ENCODE data around the gene RFX6.

RFX6 gene

DNA sequence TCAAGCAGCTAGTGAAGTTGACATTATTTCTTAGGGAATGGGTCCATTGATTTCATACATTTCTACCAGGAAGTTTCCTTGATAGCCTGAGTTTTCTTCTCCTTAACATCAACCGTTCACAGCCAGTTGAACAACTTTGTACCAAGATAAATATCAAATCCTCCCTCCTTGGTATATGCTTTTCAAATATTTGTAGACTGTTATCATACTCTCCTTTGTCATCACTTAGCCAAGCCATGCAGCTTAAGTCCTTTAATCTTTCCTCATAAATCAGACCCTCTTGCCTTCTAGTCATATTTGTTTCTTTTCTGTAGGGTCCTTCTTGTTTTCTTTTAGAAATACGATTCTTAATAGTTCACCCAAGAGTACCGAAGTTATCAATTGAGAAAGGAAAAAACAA is 25.6 kb downstream of the RFX6 start:
- H3K36me3 ChIP-seq (ENCODE audit: control insufficient read depth, insufficient read depth, low read length, severe bottlenecking): no peaks in the 10 kb centered on the region
- H3K27me3 ChIP-seq (replicated peaks; ENCODE audit: control insufficient read depth, insufficient read depth, low read length): no peaks in the 10 kb centered on the region
- DNase-seq (ENCODE audit: low read depth): no peak
- H3K9me3 ChIP-seq (ENCODE audit: control insufficient read depth, low read length): peaks cover 22% of the 10 kb centered on the region
- no peak overlapping the region for H3K9ac ChIP-seq (ENCODE audit: low read length)
- no peak overlapping the region for H3K4me3 ChIP-seq (ENCODE audit: low read length)
- H3K4me1 ChIP-seq (ENCODE audit: control insufficient read depth, insufficient read depth, low read length): no peaks in the 10 kb centered on the region

DNA sequence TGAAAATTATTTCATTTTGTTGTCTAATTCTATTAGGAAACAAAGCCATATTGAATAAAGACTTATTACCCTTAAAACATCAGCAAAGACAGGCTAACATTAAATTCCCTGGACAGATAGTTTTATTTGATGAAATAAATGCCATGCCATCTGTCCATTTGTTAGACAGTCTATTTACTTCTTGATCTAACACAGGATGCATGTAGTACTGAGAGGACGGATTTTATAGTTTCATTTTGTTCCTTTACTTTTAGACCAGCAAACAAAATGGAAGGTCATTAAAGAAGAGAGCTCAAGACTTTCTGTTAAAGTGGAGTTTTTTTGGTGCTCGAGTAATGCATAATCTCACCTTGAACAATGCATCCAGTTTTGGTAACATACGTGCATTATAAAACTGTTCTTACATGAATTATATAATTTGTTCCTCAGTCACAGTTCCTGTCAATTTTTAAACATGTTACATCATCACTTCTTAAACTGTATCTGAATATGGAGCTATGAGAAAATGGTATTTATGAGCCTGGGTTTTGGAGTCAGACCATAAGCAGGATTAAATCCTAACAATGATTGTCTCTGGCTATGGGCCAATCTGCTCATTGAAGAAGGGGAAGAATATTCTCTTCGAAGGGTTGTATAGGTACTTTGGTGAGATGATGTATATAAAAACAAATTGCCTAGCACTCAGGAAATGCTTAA is 46.0 kb downstream of the RFX6 start:
- no peaks in the 10 kb centered on the region for H3K36me3 ChIP-seq (ENCODE audit: control insufficient read depth, insufficient read depth, low read length, severe bottlenecking)
- no peak overlapping the region for H3K4me3 ChIP-seq (ENCODE audit: low read length)
- H3K9ac ChIP-seq (ENCODE audit: low read length): no peak overlapping the region
- H3K9me3 ChIP-seq (ENCODE audit: control insufficient read depth, low read length): no peaks in the 10 kb centered on the region
- DNase-seq (ENCODE audit: low read depth): no peak
- no peaks in the 10 kb centered on the region for H3K27me3 ChIP-seq (replicated peaks; ENCODE audit: control insufficient read depth, insufficient read depth, low read length)
- no peaks in the 10 kb centered on the region for H3K4me1 ChIP-seq (ENCODE audit: control insufficient read depth, insufficient read depth, low read length)

DNA sequence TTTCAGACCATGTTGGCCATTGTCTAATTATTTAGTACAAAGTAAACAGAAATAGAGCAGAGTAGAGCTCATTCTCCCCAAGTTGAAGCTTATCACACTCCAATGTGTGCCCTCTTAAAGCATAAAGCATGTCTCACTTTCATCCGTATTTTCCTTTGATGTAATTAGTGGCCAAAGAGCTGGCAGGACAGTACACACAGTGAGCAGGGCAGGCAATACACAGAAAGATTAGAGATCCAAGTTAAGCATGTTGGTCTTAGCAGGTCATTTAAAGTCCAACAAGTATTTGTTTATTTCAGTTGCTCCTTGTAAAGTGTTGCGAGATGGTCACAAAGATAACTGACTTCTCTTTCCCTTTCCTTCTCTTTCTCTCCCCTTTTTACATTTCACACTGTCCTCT is 47.2 kb downstream of the RFX6 start:
- Histone ChIP-seq H3K9ac (ENCODE audit: low read length) (no peak overlapping the region), H3K27me3 (replicated peaks; ENCODE audit: control insufficient read depth, insufficient read depth, low read length) (no peaks in the 10 kb centered on the region), H3K36me3 (ENCODE audit: control insufficient read depth, insufficient read depth, low read length, severe bottlenecking) (no peaks in the 10 kb centered on the region), H3K4me1 (ENCODE audit: control insufficient read depth, insufficient read depth, low read length) (no peaks in the 10 kb centered on the region), H3K9me3 (ENCODE audit: control insufficient read depth, low read length) (no peaks in the 10 kb centered on the region), H3K4me3 (ENCODE audit: low read length) (no peak overlapping the region)
- no peak for DNase-seq (ENCODE audit: low read depth)

DNA sequence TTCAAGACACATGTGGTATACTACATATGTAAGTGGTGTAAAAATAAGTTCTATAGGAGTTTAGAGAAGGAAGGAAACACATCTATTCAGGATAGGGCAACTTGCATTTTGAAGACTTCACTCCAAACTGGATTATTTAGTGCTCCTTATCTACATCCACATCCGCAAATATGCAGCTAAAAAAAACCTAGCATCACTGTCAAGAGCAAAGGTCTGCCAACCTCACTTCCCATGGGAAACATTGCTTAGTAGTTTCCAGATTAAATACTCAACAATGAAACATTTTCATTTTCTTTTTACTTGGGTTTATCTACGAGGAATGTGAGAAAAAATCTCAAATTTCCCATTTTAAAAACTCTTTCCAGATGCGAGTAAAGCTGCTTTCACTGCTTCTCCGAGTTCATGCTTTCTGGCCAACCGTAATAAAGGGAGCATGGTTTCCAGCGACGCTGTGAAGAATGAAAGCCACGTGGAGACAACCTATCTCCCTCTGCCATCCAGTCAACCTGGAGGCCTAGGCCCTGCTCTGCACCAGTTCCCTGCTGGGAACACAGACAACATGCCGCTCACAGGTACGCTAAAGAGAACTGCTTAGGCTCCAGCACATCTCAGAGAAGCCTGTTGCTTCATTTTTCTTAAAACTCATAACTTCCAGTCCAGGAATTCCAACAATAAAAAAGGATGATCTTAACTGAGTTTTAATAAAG is 48.2 kb downstream of the RFX6 start:
- H3K9me3 ChIP-seq (ENCODE audit: control insufficient read depth, low read length): no peaks in the 10 kb centered on the region
- no peaks in the 10 kb centered on the region for H3K27me3 ChIP-seq (replicated peaks; ENCODE audit: control insufficient read depth, insufficient read depth, low read length)
- no peaks in the 10 kb centered on the region for H3K36me3 ChIP-seq (ENCODE audit: control insufficient read depth, insufficient read depth, low read length, severe bottlenecking)
- no peak for DNase-seq (ENCODE audit: low read depth)
- no peak overlapping the region for H3K9ac ChIP-seq (ENCODE audit: low read length)
- H3K4me1 ChIP-seq (ENCODE audit: control insufficient read depth, insufficient read depth, low read length): no peaks in the 10 kb centered on the region
- peak overlapping the region; percentile 64 for H3K4me3 ChIP-seq (ENCODE audit: low read length)

DNA sequence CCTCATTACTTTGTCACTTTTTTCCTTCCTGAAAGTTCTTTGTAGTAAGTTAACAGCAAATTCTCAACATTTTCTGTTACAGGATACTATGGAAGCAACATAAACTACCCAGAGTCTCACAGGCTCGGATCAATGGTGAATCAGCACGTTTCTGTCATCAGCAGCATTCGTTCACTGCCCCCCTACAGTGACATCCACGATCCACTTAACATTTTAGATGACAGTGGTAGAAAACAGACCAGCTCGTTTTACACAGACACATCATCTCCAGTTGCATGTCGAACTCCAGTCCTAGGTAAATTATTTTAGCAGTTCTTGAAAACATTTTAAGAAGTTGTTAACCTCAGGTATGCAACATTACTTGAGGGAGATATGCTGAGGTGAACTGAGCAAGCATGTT is 51.6 kb downstream of the RFX6 start:
- Histone ChIP-seq H3K4me1 (ENCODE audit: control insufficient read depth, insufficient read depth, low read length) (no peaks in the 10 kb centered on the region), H3K9me3 (ENCODE audit: control insufficient read depth, low read length) (no peaks in the 10 kb centered on the region), H3K9ac (ENCODE audit: low read length) (no peak overlapping the region), H3K27me3 (replicated peaks; ENCODE audit: control insufficient read depth, insufficient read depth, low read length) (no peaks in the 10 kb centered on the region), H3K36me3 (ENCODE audit: control insufficient read depth, insufficient read depth, low read length, severe bottlenecking) (no peaks in the 10 kb centered on the region), H3K4me3 (ENCODE audit: low read length) (no peak overlapping the region)
- DNase-seq (ENCODE audit: low read depth): no peak

DNA sequence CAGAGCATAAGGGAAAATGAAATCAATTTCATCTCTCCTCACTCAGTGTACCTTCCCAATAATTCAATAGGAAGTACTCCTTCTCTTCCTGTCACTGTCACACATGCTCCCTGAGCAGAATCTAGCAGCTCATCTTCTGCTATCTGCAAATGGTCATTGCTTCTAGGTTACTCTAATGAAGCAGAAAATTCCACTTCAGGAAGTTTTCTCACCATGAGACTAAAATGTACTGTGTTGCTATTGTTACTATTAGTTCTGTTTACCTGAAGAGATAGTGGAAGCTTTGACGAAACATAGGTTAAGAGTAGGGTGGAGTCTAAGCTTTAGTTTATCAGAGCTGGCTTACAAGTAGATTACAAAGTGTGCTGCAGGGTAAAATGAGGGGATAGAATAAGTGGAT is 52.8 kb downstream of the RFX6 start:
- no peak overlapping the region for H3K4me3 ChIP-seq (ENCODE audit: low read length)
- DNase-seq (ENCODE audit: low read depth): no peak
- H3K27me3 ChIP-seq (replicated peaks; ENCODE audit: control insufficient read depth, insufficient read depth, low read length): peaks cover 3% of the 10 kb centered on the region
- H3K9me3 ChIP-seq (ENCODE audit: control insufficient read depth, low read length): no peaks in the 10 kb centered on the region
- no peaks in the 10 kb centered on the region for H3K36me3 ChIP-seq (ENCODE audit: control insufficient read depth, insufficient read depth, low read length, severe bottlenecking)
- no peaks in the 10 kb centered on the region for H3K4me1 ChIP-seq (ENCODE audit: control insufficient read depth, insufficient read depth, low read length)
- H3K9ac ChIP-seq (ENCODE audit: low read length): no peak overlapping the region

DNA sequence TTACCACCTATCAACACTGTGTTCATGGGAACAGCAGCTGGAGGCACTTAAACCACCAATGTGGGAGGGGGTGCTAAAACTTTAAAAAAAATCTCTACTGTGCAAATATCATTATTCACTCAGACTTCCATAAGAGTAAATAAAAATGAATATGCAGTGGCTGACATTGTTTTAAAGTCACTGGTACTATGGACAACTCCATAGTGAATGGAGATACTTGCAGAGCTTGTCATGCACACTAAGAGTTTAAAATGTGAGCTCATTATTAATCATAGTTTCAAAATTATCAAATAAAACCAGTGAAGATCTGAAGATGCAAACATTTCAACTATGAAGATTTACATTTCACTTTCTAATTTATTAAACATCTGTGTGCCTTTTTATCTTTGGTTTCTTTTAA is 54.4 kb downstream of the RFX6 start:
- no peak overlapping the region for H3K9ac ChIP-seq (ENCODE audit: low read length)
- H3K9me3 ChIP-seq (ENCODE audit: control insufficient read depth, low read length): no peaks in the 10 kb centered on the region
- no peak for DNase-seq (ENCODE audit: low read depth)
- H3K4me1 ChIP-seq (ENCODE audit: control insufficient read depth, insufficient read depth, low read length): no peaks in the 10 kb centered on the region
- no peak overlapping the region for H3K4me3 ChIP-seq (ENCODE audit: low read length)
- H3K27me3 ChIP-seq (replicated peaks; ENCODE audit: control insufficient read depth, insufficient read depth, low read length): peaks cover 3% of the 10 kb centered on the region
- H3K36me3 ChIP-seq (ENCODE audit: control insufficient read depth, insufficient read depth, low read length, severe bottlenecking): no peaks in the 10 kb centered on the region

DNA sequence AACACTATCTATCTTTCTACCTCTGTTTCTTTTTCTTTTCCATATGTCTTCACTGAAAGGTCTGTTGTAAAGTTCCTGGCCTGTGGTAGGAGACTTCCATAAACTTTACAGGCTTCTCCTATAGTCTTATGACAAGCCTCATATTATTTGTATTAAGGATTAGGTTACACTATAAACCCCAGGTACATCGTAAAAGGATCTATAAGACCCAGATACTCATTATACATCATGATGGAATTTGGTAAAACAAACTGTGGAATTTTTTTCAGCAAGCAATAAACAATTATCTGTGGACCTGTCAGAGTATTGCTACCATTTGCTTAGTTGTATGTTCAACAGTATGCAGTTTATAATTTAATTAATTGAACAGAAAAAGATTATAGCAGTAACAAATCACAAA is 55.5 kb downstream of the RFX6 start:
- H3K9ac ChIP-seq (ENCODE audit: low read length): no peak overlapping the region
- peaks cover 3% of the 10 kb centered on the region for H3K27me3 ChIP-seq (replicated peaks; ENCODE audit: control insufficient read depth, insufficient read depth, low read length)
- no peaks in the 10 kb centered on the region for H3K4me1 ChIP-seq (ENCODE audit: control insufficient read depth, insufficient read depth, low read length)
- H3K4me3 ChIP-seq (ENCODE audit: low read length): no peak overlapping the region
- DNase-seq (ENCODE audit: low read depth): no peak
- no peaks in the 10 kb centered on the region for H3K9me3 ChIP-seq (ENCODE audit: control insufficient read depth, low read length)
- H3K36me3 ChIP-seq (ENCODE audit: control insufficient read depth, insufficient read depth, low read length, severe bottlenecking): no peaks in the 10 kb centered on the region

DNA sequence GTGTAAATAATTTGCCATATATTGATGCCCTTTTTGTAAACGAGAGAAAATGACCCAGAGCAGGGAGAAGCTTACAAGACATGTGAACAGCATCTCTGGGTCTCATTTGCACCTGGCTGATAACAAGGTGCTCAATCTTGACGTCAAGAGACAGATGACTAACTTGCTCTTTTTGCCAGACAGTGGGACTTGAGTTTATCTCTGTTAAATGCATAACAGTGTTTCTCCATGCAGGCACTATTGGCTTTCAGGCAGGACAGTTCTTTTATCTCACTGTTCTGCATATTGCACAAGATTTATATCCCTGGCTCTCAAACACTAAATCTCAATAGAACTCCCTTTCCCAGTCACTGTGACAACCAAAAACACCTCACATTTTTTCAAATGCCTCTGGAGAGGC is 56.4 kb downstream of the RFX6 start:
- no peaks in the 10 kb centered on the region for H3K36me3 ChIP-seq (ENCODE audit: control insufficient read depth, insufficient read depth, low read length, severe bottlenecking)
- H3K4me3 ChIP-seq (ENCODE audit: low read length): no peak overlapping the region
- H3K4me1 ChIP-seq (ENCODE audit: control insufficient read depth, insufficient read depth, low read length): no peaks in the 10 kb centered on the region
- no peaks in the 10 kb centered on the region for H3K9me3 ChIP-seq (ENCODE audit: control insufficient read depth, low read length)
- no peak for DNase-seq (ENCODE audit: low read depth)
- H3K9ac ChIP-seq (ENCODE audit: low read length): no peak overlapping the region
- H3K27me3 ChIP-seq (replicated peaks; ENCODE audit: control insufficient read depth, insufficient read depth, low read length): peaks cover 3% of the 10 kb centered on the region

DNA sequence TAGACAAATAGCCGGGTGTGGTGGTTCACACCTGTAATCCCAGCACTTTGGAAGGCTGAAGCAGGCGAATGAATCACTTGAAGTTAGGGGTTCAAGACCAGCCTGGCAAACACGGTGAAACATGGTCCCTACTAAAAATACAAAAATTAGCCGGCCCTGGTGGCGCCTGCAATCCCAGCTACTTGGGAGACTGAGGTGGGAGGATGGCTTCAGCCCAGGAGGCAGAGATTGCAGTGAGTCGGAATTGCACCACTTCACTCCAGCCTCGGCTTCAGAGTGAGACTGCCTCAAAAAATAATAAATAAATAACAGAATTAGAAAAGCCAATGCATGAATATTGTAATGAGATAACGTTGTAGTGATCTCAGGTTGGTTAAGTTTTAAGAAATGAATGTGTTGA is 61.3 kb downstream of the RFX6 start:
- no peaks in the 10 kb centered on the region for H3K9me3 ChIP-seq (ENCODE audit: control insufficient read depth, low read length)
- H3K4me3 ChIP-seq (ENCODE audit: low read length): no peak overlapping the region
- H3K9ac ChIP-seq (ENCODE audit: low read length): no peak overlapping the region
- H3K36me3 ChIP-seq (ENCODE audit: control insufficient read depth, insufficient read depth, low read length, severe bottlenecking): no peaks in the 10 kb centered on the region
- H3K4me1 ChIP-seq (ENCODE audit: control insufficient read depth, insufficient read depth, low read length): no peaks in the 10 kb centered on the region
- H3K27me3 ChIP-seq (replicated peaks; ENCODE audit: control insufficient read depth, insufficient read depth, low read length): peaks cover 3% of the 10 kb centered on the region
- no peak for DNase-seq (ENCODE audit: low read depth)

DNA sequence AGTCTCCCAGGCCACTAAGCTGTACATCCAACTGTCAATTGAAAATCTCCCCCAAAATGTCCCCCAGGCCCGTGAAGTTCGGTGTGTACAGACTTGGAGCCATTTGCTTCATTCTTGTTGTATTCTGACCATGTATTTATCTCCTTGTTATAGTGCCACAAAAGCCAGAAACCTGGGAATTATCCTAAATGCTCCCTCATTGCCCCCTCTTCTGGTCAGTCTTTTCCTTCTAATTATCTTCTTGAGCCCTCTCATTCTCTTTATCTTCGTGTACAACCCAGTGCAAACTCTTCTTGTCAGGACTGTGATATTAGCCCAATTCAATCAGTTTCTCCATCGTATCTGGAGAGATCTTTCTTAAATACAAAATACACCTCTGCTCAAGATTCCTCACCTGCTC is 64.7 kb downstream of the RFX6 start:
- DNase-seq (ENCODE audit: low read depth): no peak
- Histone ChIP-seq H3K9ac (ENCODE audit: low read length) (no peak overlapping the region), H3K27me3 (replicated peaks; ENCODE audit: control insufficient read depth, insufficient read depth, low read length) (peaks cover 4% of the 10 kb centered on the region), H3K4me3 (ENCODE audit: low read length) (no peak overlapping the region), H3K36me3 (ENCODE audit: control insufficient read depth, insufficient read depth, low read length, severe bottlenecking) (no peaks in the 10 kb centered on the region), H3K9me3 (ENCODE audit: control insufficient read depth, low read length) (no peaks in the 10 kb centered on the region), H3K4me1 (ENCODE audit: control insufficient read depth, insufficient read depth, low read length) (no peaks in the 10 kb centered on the region)

DNA sequence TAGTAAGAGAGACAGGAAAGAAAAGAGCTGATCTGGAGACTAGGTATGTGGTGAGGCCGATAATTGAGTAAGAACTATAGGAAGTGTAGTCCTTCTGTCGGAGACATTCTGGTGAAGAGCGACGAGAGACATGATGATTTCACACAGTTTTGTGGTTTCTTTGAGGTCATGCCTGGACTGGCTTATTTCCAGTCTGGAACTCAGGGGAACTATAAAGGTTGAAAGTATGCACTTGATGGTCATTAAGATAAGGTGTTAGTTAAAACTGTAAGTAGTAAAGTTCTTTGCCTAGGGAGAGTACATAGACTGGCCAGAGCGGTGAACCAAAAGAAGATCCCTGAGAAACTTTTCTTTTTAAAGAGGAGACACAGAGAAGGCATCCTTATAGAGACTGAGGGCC is 68.8 kb downstream of the RFX6 start:
- Histone ChIP-seq H3K4me3 (ENCODE audit: low read length) (no peak overlapping the region), H3K9me3 (ENCODE audit: control insufficient read depth, low read length) (no peaks in the 10 kb centered on the region)

More for the DNA sequence above, 68.8 kb downstream of the RFX6 start:
- Histone ChIP-seq H3K4me1 (ENCODE audit: control insufficient read depth, insufficient read depth, low read length) (no peaks in the 10 kb centered on the region), H3K9ac (ENCODE audit: low read length) (no peak overlapping the region), H3K36me3 (ENCODE audit: control insufficient read depth, insufficient read depth, low read length, severe bottlenecking) (no peaks in the 10 kb centered on the region), H3K27me3 (replicated peaks; ENCODE audit: control insufficient read depth, insufficient read depth, low read length) (peaks cover 7% of the 10 kb centered on the region)
- no peak for DNase-seq (ENCODE audit: low read depth)

Measured in adipocyte (in vitro differentiated cells).